Fibroblast of lung (primary cell): ENCODE results near the gene RERG. TPM values are rescaled to one million over a fixed set of nuclear protein-coding genes. Genes with fewer than 3 reads are reported as not detected.

Source experiments
- DNase-seq, 2 donors: peaks; one replicate each; pipeline versions ENCODE4 v3.0.0 to v3.0.0-alpha.2; 2010; ENCODE audit warnings: low read depth in 2 of 2
- H2AFZ ChIP-seq: 2 replicates; pipeline ENCODE4 v1.5.1; 2012; ENCODE audit warnings: low read length, control low read depth, inconsistent platforms
- H3K27ac ChIP-seq: 2 replicates; pipeline ENCODE4 v1.5.1; 2011; ENCODE audit warnings: low read length, control low read depth; ENCODE audit not compliant: insufficient read depth
- H3K27me3 ChIP-seq: 2 replicates; pipeline ENCODE4 v1.5.1; 2011; ENCODE audit warnings: mild to moderate bottlenecking, low read length; ENCODE audit not compliant: control insufficient read depth, insufficient read depth
- H3K36me3 ChIP-seq: 2 replicates; pipeline ENCODE4 v1.5.1; 2011; ENCODE audit warnings: low read length; ENCODE audit not compliant: control insufficient read depth, insufficient read depth
- H3K4me1 ChIP-seq: 2 replicates; pipeline ENCODE4 v1.5.1; 2011; ENCODE audit warnings: low read length; ENCODE audit not compliant: control insufficient read depth, insufficient read depth; ENCODE audit errors: extremely low read depth
- H3K4me2 ChIP-seq: 2 replicates; pipeline ENCODE4 v1.5.1; 2011; ENCODE audit warnings: low read length, control low read depth; ENCODE audit not compliant: insufficient read depth; ENCODE audit errors: extremely low read depth
- H3K4me3 ChIP-seq, 4 experiments: fragments of 200-600 bp in 1 of 4; sonication (generic) in 1 of 4; replicated peaks in 1 of 4; 2 replicates each; pipeline ENCODE4 v1.5.1; 2011 to 2016; ENCODE audit warnings: low read length in 4 of 4, low read depth in 3 of 4, mild to moderate bottlenecking in 3 of 4, control low read depth in 2 of 4, inconsistent platforms in 1 of 4, mixed read lengths in 1 of 4; ENCODE audit not compliant: insufficient read depth in 1 of 4; ENCODE audit errors: control extremely low read depth in 1 of 4
- H3K79me2 ChIP-seq: 2 replicates; pipeline ENCODE4 v1.5.1; 2012; ENCODE audit warnings: mild to moderate bottlenecking, low read length, inconsistent platforms; ENCODE audit not compliant: control insufficient read depth, insufficient read depth
- H3K9ac ChIP-seq: 2 replicates; pipeline ENCODE4 v1.5.1; 2011; ENCODE audit warnings: mild to moderate bottlenecking, low read length, control low read depth; ENCODE audit not compliant: insufficient read depth
- H3K9me3 ChIP-seq: 2 replicates; pipeline ENCODE4 v1.5.1; 2012; ENCODE audit warnings: low read depth, low read length; ENCODE audit not compliant: control insufficient read depth, insufficient read depth
- H4K20me1 ChIP-seq: 2 replicates; pipeline ENCODE4 v1.5.1; 2011; ENCODE audit warnings: low read length; ENCODE audit not compliant: control insufficient read depth, insufficient read depth; ENCODE audit errors: extremely low read depth
- EZH2 ChIP-seq: IDR thresholded peaks from 2 replicates; pipeline ENCODE4 v1.5.1; 2012; ENCODE audit warnings: low read length, control low read depth, mild to moderate bottlenecking; ENCODE audit errors: missing control alignments
- polyA plus RNA-seq, 2 donors: library from polyadenylated mRNA; depleted of rRNA in 1 of 2; stranded (reverse) in 1 of 2; unstranded in 1 of 2; fragments of >200 nt; gene quantifications; 2 replicates each; pipeline ENCODE4 v1.2.1, GENCODE V29; 2011 to 2012; ENCODE audit warnings: missing spikeins in 1 of 2
- total RNA-seq: library from RNA; depleted of rRNA; stranded (reverse); fragments of >200 nt; gene quantifications from 2 replicates; pipeline ENCODE4 v1.2.1, GENCODE V29; 2014
- TF ChIP-seq, protein P1 (sequence below), 2 donors: IDR thresholded peaks in 1 of 2; conservative IDR thresholded peaks in 1 of 2; 1 replicate in 1 of 2; 2 replicates in 1 of 2; pipeline ENCODE4 v1.5.1; 2011 to 2012; ENCODE audit warnings: low read length in 2 of 2, control low read depth in 1 of 2, inconsistent platforms in 1 of 2, low read depth in 1 of 2, mild to moderate bottlenecking in 1 of 2

RERG gene
- total and polyA plus RNA-seq, 2 donors (not counting 1 experiment from before 2014, with no cell fraction given): 0.33 to 0.57 TPM

DNA sequence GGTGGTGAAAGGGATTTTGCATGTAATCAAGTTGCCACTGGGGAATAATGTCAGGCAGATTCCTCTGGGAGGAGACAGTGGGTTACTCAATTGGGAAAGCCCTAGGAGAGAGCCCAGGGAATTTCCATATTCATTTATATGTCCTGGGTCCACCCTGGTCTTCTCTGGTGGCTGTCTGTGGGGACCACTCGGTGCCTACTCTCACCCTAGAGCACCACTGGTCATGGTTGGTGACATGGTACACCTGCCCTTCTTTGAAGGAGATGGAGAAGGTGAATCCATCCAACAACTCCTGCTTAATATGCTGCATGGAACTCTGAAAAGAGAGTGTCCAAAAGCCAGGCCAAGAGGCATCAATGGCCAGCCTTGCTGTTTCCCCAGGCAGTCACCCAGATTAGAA lies 12.8 kb upstream of the RERG start:
- Histone ChIP-seq H3K9ac (no peak overlapping the region), H3K4me3 (no peak overlapping the region), H2AFZ (no peak overlapping the region), H3K27ac (no peak overlapping the region), H3K4me2 (no peak overlapping the region), H3K27me3 (no peaks in the 10 kb centered on the region), H3K36me3 (no peaks in the 10 kb centered on the region), H3K9me3 (no peaks in the 10 kb centered on the region), H3K79me2 (no peaks in the 10 kb centered on the region), H3K4me1 (no peaks in the 10 kb centered on the region), H4K20me1 (no peaks in the 10 kb centered on the region)
- DNase-seq: no peak
- TF ChIP-seq, protein P1, sequence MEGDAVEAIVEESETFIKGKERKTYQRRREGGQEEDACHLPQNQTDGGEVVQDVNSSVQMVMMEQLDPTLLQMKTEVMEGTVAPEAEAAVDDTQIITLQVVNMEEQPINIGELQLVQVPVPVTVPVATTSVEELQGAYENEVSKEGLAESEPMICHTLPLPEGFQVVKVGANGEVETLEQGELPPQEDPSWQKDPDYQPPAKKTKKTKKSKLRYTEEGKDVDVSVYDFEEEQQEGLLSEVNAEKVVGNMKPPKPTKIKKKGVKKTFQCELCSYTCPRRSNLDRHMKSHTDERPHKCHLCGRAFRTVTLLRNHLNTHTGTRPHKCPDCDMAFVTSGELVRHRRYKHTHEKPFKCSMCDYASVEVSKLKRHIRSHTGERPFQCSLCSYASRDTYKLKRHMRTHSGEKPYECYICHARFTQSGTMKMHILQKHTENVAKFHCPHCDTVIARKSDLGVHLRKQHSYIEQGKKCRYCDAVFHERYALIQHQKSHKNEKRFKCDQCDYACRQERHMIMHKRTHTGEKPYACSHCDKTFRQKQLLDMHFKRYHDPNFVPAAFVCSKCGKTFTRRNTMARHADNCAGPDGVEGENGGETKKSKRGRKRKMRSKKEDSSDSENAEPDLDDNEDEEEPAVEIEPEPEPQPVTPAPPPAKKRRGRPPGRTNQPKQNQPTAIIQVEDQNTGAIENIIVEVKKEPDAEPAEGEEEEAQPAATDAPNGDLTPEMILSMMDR (conservative IDR thresholded peaks at IDR 0.05 in 1 of 2, IDR thresholded peaks at IDR 0.05 in 1 of 2; ENCODE audit: low read depth in 1 of 2, low read length in 2 of 2): no peak
- no peak for TF ChIP-seq EZH2

DNA sequence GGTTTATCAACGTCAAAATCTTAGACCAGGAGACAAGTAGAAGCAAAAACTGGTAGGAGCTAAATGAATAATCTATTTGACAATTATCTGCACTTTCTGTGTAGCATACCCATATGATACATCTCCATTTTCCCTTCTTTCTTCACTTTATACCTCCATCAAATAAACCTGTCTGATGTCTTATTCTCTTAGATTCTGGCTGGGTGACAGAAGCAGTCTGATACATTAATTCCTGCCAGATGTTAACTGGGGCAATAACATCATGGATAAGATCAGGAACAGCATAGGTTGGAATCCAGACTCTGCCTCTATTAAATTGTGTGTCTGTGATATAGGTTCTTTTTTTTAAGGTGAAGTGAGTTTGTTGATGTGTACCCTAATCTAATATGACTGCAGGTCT lies 11.7 kb upstream of the RERG start:
- no peaks in the 10 kb centered on the region for H3K79me2 ChIP-seq
- no peak for DNase-seq

DNA sequence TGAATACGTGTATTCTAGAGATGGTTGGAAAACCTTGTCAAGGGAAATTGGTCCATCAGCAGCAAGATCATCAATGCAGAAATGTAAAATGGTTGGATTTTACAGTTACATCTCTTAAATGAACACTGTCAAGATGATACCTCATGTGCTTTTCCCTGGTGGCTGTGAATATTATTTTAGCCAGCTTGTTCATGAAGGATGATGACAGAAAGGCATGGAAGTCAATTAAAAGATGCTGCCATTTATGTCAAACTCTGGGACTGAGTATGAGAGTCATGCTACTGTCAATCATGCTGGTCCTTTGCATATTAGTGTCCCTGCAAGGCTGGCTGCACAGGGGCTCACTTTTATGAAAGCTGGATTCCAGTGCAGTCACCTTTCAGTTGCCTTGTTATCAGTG lies 10.3 kb upstream of the RERG start:
- no peaks in the 10 kb centered on the region for H3K4me1 ChIP-seq
- H3K4me2 ChIP-seq: no peak overlapping the region

More for the DNA sequence above, 11.7 kb upstream of the RERG start:
- Histone ChIP-seq H3K4me2 (no peak overlapping the region), H4K20me1 (no peaks in the 10 kb centered on the region), H3K27ac (no peak overlapping the region), H2AFZ (no peak overlapping the region), H3K4me1 (no peaks in the 10 kb centered on the region), H3K9ac (no peak overlapping the region), H3K27me3 (no peaks in the 10 kb centered on the region), H3K36me3 (no peaks in the 10 kb centered on the region), H3K9me3 (no peaks in the 10 kb centered on the region), H3K4me3 (no peak overlapping the region)
- TF ChIP-seq, protein P1 (conservative IDR thresholded peaks at IDR 0.05 in 1 of 2, IDR thresholded peaks at IDR 0.05 in 1 of 2; ENCODE audit: low read depth in 1 of 2, low read length in 2 of 2): no peak
- TF ChIP-seq EZH2: no peak

More for the DNA sequence above, 10.3 kb upstream of the RERG start:
- H3K79me2 ChIP-seq: no peaks in the 10 kb centered on the region
- TF ChIP-seq EZH2: no peak
- TF ChIP-seq, protein P1 (conservative IDR thresholded peaks at IDR 0.05 in 1 of 2, IDR thresholded peaks at IDR 0.05 in 1 of 2; ENCODE audit: low read depth in 1 of 2, low read length in 2 of 2): no peak
- no peaks in the 10 kb centered on the region for H3K27me3 ChIP-seq
- no peaks in the 10 kb centered on the region for H3K9me3 ChIP-seq
- DNase-seq: no peak
- no peak overlapping the region for H3K9ac ChIP-seq
- no peaks in the 10 kb centered on the region for H3K36me3 ChIP-seq
- H2AFZ ChIP-seq: no peak overlapping the region
- no peak overlapping the region for H3K4me3 ChIP-seq
- H4K20me1 ChIP-seq: no peaks in the 10 kb centered on the region
- H3K27ac ChIP-seq: no peak overlapping the region
